Measurements from ENCODE around the gene PPFIBP2.

PPFIBP2 gene

DNA sequence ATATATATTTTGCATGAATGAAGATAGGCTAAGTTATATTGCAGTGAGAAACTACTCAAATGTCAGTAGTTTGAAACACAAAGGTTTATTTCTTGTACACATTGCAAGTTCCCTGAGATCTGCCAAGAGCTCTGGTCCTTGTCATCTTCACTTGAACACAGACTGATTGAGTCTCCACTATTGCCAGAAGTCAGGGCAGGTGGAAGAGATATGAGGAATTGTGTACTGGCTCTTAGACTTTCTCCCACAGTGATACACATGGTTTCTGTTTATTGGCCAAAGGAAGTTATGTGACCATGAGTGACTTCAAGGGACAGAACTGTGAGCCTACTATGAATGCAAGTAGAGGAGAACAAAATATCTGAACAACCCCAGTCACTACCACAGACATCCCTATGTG is 44.2 kb downstream of the PPFIBP2 start:
- DNase-seq = no peak

DNA sequence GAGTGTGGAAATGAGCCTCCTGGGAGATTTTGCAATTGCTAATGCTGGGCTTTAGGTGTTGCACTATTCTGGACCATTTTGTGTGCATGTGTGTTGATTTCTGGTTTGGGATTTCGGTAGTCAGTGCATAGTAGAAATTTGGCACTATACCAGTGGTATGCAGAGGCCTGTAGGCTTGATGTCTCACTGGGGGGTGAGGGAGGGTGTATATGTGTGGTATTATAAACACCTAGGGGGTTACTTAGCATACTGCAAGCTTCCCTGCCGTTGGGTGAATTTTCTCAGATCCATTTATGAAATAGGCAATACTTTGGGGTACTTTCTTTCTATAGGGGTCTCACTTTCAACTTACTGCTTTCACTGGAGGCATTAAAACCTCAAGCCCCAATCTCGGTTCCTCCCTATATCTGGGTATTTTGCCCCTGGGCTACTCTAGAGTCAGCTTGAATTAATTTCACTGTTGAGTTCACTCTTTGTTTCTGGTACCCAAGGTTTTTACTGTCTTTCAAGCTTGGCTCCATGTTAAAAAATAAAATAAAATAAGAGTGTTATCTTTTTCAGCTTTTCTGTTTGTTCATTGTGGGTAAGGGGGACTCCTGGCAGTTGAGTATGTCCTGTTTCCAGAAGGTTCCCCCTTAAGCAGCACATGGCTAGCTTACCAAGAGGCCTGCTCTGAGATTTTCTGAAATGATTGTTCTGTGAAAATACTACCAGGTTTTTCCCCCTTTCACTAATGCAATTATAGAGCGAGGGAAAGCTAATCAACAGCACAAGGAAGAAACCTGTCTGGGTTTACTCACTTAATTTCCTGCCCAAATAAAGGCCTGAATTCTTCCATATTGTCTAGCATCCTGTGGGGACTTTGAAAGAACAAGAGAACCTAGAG is 45.8 kb downstream of the PPFIBP2 start:
- no peak for DNase-seq

DNA sequence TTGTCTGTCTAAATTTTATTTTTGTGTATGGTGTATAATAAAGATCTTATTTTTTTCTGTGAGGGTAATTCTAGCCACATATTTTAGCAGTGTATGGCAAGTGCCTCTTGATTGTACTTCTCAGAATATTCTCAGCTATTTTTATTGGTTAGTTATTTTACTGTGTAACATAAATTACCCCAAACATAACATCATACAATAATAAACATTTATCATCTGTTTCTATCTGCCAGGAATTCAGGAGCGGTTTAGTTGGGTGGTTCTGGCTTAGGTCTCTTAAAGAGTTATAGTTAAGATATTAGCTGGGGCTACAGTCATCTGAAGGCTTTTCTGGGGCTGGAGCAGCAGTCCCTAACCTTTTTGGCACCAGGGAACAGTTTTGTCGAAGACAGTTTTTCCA is 47.8 kb downstream of the PPFIBP2 start:
- no peak for DNase-seq

DNA sequence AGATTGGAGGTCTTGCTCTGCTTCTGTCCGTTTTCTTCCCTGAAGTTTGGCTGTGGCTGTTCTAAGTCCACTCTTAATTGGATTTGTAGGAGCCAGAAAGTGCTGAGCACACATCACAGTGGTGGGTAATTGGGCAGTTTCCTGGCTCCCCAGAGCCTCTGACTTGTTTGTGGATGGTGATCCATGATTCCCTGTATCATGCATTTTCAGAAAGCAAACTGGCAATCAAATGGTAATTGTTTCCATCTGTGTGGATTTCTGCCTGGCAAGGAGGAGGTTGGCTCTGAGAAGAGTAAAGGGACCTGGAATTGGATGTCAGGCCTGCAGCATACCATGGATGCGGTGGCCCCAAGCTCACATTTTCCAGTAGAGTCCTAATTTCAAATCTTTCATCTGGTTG is 49.5 kb downstream of the PPFIBP2 start:
- no peak for DNase-seq

DNA sequence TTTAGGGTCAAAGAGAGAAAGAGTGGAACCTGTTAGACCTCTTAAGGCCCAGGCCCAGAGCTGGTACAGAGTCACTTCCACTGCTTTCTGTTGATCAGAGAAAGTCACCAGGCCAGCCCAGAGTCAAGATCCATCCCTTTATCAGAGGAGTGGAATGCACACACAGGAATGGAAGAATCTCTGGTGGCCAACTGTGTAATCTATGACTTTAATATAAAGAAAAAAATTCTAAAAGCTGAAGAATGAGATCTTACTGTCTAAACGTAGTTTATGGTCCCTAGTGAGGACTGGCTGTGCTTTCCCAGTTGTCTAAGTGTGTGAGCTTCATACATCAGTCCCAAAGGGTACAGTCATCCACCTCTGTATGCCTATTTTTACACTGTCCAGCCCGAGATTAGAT is 51.0 kb downstream of the PPFIBP2 start:
- DNase-seq = peak; percentile 39

DNA sequence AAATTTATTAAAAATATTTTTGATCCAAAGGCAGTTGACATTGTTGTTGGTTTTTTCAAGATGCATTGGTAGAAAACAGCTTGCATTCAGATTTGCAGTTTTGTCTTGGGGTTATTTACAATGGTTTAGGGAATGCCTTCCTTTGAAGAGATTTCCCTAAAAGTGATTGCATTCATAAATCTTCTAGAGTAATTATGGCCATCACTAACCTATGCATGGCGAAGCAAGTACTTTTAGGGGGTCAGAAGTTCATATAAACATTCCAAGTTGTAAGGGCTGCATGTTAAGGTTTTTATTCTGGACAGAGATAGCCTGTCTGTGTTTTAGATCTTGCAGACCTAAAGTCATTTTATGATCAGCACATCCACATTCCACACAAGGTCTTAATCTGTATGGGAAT is 53.5 kb downstream of the PPFIBP2 start:
- DNase-seq = no peak

DNA sequence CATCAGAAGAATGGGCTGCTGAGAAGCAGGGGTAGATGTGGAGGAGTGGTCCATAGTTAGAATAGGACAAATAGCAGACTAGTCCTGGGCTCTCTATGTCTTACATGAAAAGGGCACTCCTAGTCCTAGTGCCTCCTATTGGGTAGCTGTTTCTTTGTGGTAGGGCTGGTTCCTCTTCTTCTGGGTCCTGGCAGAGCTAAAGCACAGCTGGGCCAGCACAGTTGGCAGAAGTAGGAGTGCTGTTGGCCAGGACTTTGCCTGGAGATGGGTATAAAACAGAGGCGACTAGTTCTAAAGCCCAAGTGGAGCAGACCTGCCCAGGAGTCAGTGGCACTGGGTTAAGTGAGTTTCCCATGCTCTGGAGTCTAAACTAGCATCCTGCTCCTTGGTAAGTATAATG is 55.2 kb downstream of the PPFIBP2 start:
- DNase-seq = no peak

DNA sequence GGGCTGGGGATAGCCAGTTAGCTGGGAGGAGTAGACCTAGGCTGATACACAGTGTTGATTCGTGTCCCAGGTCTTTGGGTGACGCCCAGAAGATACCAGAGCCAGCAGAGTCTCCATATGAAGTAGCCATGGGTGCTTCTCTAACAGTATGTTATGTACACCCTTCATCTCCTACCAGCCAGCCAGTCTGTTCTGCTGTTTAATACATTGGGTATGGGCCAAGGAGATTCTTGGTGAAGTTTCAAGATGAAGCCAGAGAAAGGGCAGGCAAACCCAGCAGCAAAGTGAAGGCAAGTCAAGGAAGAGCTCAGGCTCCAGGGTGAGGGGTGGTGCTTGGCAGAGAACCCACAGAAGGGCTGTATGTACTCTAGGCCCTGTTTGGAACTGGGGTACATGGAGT is 56.4 kb downstream of the PPFIBP2 start:
- DNase-seq = no peak

DNA sequence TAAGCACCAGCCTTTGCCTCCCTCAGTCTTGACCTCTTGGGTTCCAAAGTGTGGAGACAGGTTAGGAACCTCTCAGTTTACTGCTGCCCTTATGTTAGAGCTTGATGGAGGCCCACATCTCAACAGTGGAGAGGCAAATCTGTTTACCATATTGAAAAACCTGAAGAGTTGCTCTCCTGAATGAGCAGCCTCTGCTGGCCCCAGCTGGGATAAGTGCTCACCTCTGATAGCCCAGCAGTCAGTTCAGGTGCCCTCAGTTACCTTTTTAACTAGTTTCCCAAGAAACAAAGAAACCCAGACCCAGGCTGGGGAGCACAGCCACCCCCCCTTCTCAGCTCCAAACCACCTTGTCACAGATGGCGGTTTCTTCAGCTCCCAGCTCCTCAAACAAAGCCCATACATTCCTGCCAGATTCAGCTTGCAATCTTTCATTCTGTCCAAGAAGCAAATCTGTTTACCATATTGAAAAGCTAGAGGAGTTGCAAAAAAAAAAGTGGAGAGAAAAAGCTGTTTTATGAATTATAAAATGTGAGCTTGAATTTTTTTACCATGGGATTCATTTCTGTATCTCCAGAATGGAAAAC is 57.2 kb downstream of the PPFIBP2 start:
- DNase-seq = no peak

DNA sequence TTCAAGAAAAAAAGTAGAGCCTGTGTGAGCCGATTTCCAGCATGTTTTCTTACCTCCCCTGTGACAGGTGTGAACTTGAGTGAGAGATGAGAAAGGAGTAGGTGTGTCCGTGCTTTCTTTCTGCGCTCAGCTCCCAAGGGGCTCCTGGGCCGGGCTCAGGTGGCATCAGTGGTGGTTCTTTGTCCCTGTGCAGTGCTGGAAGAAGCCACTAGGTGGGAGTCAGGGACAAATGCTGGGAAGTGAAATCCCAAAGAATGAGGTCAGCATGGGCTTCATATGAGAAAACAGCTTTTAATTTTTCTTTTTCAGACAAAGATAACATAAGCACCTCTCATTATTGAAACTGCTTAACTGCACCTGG is 57.8 kb downstream of the PPFIBP2 start:
- DNase-seq = peak; percentile 71

DNA sequence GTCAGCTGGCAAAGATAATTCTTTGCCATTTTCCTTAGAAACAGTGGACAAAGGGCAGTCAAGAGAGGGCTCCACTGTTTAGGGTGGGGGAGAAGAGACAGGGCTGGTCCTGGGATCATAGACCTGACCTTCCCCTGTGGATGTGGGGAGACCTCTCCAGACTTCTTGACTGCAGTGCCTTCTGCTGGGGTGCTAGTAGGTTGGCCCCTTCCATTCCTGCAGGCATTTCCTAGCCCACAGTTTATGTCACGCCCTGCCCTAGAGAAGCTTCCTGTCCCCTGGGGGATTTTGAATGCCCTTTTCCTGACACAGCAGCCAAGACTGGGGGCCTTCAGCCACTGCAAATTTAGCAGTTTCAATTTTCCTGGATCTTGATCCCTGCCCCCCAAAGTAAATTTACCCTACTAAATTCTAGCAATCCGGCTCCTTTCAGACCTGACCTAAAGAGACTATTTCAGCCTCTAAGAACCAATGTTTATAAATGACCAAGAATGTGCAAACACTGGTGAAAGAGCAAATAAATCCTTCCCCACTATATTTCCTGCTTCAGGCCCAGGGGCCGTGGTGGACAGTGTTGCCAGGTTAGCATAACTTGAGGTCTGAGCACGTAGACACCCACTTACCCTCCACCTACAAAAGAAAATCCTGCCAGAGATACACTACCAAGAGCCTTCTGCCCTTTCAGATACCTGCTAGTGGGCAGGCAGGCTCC is 58.4 kb downstream of the PPFIBP2 start:
- peak; percentile 57 for DNase-seq

DNA sequence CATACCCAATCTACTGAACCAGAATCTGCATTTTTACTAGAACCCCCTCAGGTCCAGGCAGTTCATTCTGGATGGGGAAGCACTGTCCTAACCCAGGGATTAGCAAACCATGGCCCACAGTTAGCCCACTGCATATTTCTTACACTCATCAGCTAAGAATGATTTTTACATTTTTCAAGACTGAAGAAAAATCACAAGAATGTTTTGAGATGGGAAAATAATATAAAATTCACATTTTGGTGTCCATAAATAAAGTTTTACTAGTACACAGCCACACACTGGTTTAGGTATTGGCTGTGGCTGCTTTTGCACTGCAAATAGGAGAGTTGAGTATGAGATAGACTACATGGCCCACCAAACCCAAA is 59.4 kb downstream of the PPFIBP2 start:
- peak; percentile 60 for DNase-seq

DNA sequence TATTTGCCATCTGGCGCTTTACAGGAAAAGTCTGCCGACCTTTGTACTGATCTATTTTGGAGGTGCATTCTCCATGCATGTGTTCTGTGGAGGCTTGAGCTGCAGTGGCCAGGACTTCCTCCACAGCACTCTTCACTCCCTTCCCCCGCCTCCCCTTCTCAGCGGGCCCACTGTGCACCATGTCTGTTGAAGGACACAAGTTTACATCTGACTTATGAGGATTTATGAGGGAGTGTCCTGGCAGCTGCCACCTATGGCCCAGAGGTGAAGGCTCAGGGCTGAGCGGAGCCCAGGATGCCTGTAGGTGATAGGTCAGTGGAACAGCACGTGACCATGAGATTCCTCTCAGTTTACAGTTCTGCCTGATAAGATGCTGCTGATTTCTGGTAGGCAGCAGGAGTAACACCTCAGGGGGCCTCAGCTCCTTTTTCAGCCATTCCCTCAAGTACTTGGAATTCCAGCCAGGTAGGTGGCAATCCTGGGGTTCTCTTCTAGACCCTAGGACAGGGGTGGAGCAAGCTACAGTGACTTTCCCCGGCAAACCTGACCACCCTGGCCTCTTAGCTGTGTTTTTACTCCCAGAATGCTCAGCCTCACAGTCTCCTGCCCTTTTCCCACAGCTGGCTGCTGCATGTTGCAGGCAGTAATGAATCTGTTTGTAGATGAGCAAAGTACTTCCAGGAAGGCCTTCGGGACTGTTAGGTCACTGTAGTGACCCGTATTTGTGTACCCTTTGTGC is 59.9 kb downstream of the PPFIBP2 start:
- no peak for DNase-seq

DNA sequence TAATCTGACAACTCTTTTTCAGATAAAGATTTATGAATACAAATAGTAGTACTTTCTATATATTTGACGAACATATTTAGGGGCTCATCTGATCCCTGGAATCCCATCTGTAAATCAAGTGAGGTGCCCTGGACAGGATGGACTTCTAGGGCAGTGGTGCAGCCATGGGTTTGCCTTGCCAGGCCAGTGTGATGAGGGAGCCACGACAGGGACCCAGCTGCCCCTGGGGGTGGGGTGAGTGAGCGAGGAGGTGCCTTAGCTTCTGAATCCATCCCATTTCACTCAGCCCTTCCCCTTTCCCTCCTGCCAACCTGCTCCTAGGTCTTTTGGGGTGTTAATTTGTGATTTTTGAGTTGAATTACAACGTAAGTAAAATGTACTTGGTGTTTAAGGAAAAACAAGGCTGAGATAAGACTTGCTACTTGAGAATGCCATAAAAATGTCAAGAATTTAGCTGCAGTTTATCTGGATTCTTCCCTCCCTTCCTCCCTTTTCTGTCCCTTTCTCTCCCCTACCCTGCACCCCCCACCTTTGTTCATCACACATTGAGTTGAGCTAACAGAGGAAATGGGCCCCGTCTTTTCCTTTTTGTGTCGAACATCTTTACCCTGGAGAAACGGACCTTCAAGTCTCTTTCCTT is 60.8 kb downstream of the PPFIBP2 start:
- DNase-seq = no peak

DNA sequence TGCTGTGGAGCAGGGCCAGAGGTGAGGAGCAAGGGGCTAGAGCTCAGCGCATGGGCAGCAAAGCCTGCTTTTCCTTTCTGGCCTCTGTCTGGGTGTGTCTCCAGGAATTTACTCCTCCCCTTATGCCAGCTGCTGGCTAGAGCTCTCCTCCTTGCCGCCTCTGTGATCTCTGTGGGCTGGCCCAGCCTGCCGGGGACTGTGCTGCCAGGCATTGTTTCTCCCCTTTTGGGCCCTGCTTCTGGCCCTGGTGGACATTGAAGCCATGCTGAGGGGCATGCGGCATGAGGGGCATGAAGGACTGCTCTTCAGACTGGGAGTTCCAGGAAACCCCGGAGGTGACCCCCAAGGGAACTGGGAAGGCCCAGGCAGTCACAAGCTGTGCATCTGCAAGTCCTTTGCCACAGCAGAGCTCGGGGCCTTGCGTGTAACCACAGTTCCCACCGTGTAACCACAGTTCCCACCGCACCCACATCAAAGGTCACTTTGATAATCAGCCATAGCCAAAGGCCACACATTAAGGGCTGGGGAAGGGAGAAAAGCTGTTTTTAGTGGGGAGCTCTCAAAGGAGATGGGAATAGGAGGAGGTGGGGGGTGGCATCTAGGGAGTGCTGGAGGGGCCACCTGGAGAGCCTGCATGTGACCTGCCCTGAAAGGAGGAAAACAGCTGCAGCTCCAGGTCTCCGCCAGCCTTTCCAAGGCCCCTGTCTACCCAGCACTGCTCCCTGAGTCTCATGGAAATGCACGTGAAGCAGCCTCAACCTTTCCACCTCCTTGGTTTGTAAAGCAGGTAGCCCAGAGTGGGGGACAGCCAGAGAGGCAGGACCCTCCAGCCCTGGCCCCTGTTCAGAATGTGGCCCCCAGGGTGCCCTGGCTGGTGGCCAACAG is 62.3 kb downstream of the PPFIBP2 start:
- DNase-seq = peak; percentile 41

DNA sequence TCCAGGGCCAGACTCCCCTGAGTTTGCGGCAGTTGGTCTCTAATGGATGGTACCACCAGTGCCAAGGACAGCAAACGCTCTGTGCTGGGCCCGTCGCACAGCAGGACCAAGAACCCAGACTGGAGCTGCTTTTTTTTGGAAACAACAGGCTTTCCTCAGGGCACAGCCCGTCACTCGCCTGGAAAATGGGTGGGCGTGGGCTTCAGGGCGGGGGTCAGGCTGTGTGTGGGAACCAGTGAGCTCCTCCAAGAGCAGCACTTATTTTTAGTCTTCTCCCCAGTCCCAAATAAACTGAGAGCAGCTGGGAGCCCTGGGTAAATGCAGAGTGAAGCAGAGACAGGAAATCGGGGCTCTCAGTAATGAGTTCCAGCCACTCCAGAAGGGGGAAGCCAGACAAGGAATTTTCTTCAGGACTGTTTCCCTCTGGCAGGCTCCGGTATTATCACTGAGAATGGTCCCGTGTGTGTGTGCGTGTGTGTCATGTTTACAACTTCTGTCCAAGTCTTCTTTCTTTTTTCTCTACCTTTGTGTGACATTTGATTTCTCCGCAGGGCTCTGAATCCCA is 63.0 kb downstream of the PPFIBP2 start:
- DNase-seq = peak; percentile 53

DNA sequence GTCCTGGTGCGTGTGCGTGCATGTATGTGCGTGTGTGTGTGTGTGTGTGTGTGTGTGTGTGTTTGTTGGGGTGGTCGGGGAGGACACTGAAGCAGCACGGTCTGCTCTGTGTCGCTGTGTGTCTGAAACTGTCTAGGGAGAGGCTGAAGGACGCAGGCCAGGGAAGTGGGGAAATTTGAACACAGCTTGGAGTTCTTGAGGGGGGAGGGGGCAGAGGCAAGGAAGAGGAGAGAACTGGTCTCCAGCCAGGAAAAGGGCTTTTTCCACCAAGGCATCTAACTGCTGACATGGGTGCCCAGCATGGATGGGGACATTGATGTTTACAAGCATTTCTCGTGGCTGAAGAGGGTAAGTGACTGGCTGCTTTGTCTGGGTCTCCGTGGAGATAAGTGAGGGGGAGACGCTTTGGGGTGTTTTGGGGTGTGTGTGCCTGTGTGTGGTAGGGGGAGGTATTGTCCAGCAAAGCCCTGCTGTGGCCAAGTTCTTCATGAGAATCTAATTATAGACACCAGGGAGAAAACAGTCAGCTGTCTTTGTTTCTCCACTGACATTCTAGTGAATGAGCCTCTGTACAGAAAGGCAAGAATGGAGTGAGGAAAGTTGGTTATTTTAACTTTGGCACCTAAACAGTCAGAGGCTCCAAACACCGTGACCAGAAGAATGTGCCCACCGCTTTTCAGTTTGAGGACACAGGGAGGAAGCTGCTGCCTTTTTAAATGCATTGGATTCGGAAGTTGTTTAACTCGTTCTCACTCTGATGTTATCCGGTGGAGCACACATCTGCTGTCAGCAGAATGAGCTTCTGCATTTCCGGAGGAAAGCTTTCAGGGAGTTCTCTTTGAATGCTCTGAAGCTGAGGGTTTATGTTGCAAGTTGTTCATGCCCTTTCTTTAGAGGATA is 63.7 kb downstream of the PPFIBP2 start:
- DNase-seq = peak; percentile 57

DNA sequence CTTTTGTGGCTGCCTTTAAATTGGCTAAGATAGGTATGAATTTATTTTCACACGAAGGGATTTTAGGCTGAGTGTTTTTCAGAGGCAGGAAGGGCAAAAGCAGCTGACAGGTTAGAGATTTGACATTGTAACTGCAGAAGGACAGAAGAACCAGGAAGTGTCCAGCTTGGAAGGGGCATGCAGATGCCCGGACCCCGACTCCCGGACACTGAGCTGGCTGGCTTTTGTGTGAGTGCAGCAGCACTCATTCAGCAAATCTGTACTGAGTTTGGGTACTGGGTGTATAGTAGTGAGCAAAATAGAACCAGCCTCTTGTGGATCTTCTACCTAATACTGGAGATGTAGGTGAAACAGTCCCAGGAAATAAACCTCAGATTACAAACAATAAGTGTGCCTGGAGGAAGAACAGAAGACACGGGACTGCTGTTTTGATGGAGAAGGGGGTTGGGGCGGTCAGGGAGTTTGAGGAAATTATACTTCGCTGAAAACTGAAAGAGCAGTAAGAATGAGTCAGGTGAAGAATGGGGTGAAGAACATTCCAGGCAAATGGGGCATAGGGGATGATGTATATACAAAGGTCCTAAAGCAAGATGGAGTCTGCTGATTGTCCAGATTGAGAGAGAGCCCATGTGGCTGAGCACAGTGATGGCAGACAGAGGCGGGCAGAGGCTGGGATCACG is 64.6 kb downstream of the PPFIBP2 start:
- DNase-seq = peak; percentile 29

DNA sequence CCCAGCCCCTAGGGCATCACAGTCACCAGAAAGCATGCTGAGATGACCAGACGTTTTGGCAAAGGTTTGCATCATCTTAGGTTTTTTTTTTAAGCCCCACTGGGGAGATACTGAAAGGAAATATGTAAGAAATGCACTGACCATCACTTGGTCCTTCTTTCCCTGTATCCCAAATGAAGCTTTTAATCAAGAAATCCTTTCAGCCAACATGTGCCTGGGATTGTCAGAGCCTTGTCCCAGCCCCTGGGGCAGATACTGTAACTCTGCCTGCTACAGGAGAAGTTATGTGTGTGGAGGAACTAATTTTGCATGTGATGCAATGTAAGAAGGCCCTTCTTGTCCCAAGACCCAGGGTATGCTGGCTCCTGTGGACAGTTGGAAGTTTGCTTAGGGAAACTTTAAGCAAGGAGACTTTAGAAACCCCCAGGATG is 65.6 kb downstream of the PPFIBP2 start:
- DNase-seq = peak; percentile 82

Measured in EL (cell line).